HEK293 (cell line): ENCODE measurements around the gene STXBP5L.

ENCODE experiments used
- KLF16 ChIP-seq: fragments of 450-650 bp; formaldehyde crosslinking; IDR thresholded peaks from 2 replicates; pipeline ENCODE4 v1.5.1; 2017; ENCODE audit warnings: missing biosample characterization, missing genetic modification characterization
- PRDM1 ChIP-seq: fragments of 450-650 bp; formaldehyde crosslinking; IDR thresholded peaks from 2 replicates; pipeline ENCODE4; 2016; ENCODE audit warnings: missing biosample characterization, missing genetic modification characterization
- REST ChIP-seq: fragments of 450-650 bp; formaldehyde crosslinking; IDR thresholded peaks from 2 replicates; pipeline ENCODE4 v1.5.1; 2016; ENCODE audit warnings: missing biosample characterization, missing genetic modification characterization
- SALL2 ChIP-seq: fragments of 450-650 bp; formaldehyde crosslinking; IDR thresholded peaks from 2 replicates; pipeline ENCODE4 v1.5.0; 2017; ENCODE audit warnings: missing biosample characterization, mild to moderate bottlenecking, missing genetic modification characterization, borderline replicate concordance
- SP3 ChIP-seq: fragments of 450-650 bp; formaldehyde crosslinking; IDR thresholded peaks from 2 replicates; pipeline ENCODE4 v1.5.1; 2016; ENCODE audit warnings: missing biosample characterization, missing genetic modification characterization
- YY1 ChIP-seq: fragments of 450-650 bp; formaldehyde crosslinking; IDR thresholded peaks from 2 replicates; pipeline ENCODE4 v1.5.1; 2018; ENCODE audit warnings: missing biosample characterization, missing genetic modification characterization
- ZBTB8A ChIP-seq: fragments of 450-650 bp; formaldehyde crosslinking; IDR thresholded peaks from 2 replicates; pipeline ENCODE4 v1.5.1; 2016; ENCODE audit warnings: missing biosample characterization, missing genetic modification characterization
- ZNF138 ChIP-seq: fragments of 450-650 bp; formaldehyde crosslinking; IDR thresholded peaks from 2 replicates; pipeline ENCODE4 v1.5.1; 2016; ENCODE audit warnings: missing biosample characterization, missing genetic modification characterization, borderline replicate concordance
- ZSCAN23 ChIP-seq: fragments of 450-650 bp; formaldehyde crosslinking; IDR thresholded peaks from 2 replicates; pipeline ENCODE4 v1.5.1; 2016; ENCODE audit warnings: missing biosample characterization, missing genetic modification characterization
- TF ChIP-seq, protein P1 (sequence below): fragments of 450-650 bp; formaldehyde crosslinking; IDR thresholded peaks from 2 replicates; pipeline ENCODE4 v1.5.1; 2016; ENCODE audit warnings: missing biosample characterization, missing genetic modification characterization
- TF ChIP-seq, protein P2 (sequence below): fragments of 450-650 bp; formaldehyde crosslinking; IDR thresholded peaks from 2 replicates; pipeline ENCODE4 v1.5.1; 2016; ENCODE audit warnings: missing biosample characterization, missing genetic modification characterization

GRCh38 chr3:120894316-120895057 is 13.5 kb upstream of the STXBP5L start:
- TF ChIP-seq SP3 (tag by site-specific recombination) (no peak), ZBTB8A (tag by site-specific recombination) (no peak), ZSCAN23 (no peak), YY1 (tag by site-specific recombination) (no peak), REST (no peak), SALL2 (tag by site-specific recombination) (no peak), ZNF138 (tag by site-specific recombination) (no peak), KLF16 (tag by site-specific recombination) (no peak), PRDM1 (tag by site-specific recombination) (no peak)
- TF ChIP-seq, protein P1, sequence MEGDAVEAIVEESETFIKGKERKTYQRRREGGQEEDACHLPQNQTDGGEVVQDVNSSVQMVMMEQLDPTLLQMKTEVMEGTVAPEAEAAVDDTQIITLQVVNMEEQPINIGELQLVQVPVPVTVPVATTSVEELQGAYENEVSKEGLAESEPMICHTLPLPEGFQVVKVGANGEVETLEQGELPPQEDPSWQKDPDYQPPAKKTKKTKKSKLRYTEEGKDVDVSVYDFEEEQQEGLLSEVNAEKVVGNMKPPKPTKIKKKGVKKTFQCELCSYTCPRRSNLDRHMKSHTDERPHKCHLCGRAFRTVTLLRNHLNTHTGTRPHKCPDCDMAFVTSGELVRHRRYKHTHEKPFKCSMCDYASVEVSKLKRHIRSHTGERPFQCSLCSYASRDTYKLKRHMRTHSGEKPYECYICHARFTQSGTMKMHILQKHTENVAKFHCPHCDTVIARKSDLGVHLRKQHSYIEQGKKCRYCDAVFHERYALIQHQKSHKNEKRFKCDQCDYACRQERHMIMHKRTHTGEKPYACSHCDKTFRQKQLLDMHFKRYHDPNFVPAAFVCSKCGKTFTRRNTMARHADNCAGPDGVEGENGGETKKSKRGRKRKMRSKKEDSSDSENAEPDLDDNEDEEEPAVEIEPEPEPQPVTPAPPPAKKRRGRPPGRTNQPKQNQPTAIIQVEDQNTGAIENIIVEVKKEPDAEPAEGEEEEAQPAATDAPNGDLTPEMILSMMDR (tag by site-specific recombination), result no peak
- TF ChIP-seq, protein P2, sequence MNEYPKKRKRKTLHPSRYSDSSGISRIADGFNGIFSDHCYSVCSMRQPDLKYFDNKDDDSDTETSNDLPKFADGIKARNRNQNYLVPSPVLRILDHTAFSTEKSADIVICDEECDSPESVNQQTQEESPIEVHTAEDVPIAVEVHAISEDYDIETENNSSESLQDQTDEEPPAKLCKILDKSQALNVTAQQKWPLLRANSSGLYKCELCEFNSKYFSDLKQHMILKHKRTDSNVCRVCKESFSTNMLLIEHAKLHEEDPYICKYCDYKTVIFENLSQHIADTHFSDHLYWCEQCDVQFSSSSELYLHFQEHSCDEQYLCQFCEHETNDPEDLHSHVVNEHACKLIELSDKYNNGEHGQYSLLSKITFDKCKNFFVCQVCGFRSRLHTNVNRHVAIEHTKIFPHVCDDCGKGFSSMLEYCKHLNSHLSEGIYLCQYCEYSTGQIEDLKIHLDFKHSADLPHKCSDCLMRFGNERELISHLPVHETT (tag by site-specific recombination), result no peak
